Measurements from ENCODE around the gene SHKBP1. TPM values are rescaled to one million over a fixed set of nuclear protein-coding genes. Genes with fewer than 3 reads are reported as not detected.

The SHKBP1 gene
- polyA plus RNA-seq, 1 experiment = 42.5 TPM

GRCh38 chr19:40611900-40612698 lies 35.4 kb downstream of the SHKBP1 start:
- Histone ChIP-seq H3K27ac (ENCODE audit: low read depth, low read length) (no peak overlapping the region), H3K4me3 (ENCODE audit: low read depth, low read length) (no peak overlapping the region), H3K9me3 (ENCODE audit: control insufficient read depth, insufficient read depth, low read length) (peaks cover 9% of the 10 kb centered on the region; the same call in 1 of the 2 replicates), H3K27me3 (ENCODE audit: control insufficient read depth, insufficient read depth, low read length) (no peaks in the 10 kb centered on the region)
- POLR2A ChIA-PET = no interaction called here
- no peak for DNase-seq (ENCODE audit: low read depth, low spot score)
- CTCF ChIA-PET = interaction anchor here (0.5 kb wide), 1 partner anchor 23 kb away, joined by 3 read pairs; no protein-coding TSS in a partner anchor
- TF ChIP-seq CTCF (IDR thresholded peaks at IDR 0.05; ENCODE audit: low read depth, low read length) = no peak

DNA sequence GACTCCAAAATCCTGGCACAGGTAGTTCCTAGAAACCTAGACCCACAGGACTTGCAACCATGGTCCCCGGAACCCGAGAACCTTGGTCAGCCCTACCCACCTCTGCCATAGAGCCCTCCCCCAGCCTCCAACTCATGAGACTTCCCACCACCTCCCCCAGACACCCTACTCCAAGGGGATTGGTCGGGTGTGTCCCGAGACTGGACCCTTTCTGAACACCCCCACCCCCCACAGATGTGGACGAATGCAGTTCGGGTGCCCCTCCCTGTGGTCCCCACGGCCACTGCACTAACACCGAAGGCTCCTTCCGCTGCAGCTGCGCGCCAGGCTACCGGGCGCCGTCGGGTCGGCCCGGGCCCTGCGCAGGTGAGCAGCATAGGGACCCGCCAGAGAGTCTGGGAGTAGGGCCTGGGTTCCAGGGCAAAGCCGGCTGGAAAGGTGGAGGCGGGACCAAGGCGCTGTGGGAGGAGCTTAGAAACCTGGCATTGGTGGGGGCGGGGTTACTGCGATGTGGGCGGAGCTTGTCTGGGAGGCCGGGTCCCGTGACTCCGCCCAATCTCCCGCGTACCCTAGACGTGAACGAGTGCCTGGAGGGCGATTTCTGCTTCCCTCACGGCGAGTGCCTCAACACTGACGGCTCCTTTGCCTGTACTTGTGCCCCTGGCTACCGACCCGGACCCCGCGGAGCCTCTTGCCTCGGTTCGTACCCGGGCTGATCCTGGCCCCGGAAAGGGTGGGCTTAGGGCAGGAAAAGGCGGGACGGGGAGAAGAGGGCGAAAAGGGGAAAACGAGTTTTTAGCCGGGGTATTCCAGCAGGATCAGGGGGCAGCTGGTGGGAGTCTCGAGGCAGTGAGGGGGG lies 36.4 kb downstream of the SHKBP1 start:
- Histone ChIP-seq H3K4me3 (ENCODE audit: low read depth, low read length) (peak overlapping the region; percentile 88), H3K9me3 (ENCODE audit: control insufficient read depth, insufficient read depth, low read length) (peaks cover 9% of the 10 kb centered on the region; the same call in 1 of the 2 replicates), H3K27ac (ENCODE audit: low read depth, low read length) (peak overlapping the region; percentile 57), H3K27me3 (ENCODE audit: control insufficient read depth, insufficient read depth, low read length) (no peaks in the 10 kb centered on the region)
- ChIA-PET POLR2A (interaction anchor here (0.5 to 1.2 kb wide), 4 partner anchors 9 to 147 kb away, joined by 3 to 8 read pairs (median 4); partner anchors contain the start of gene BLVRB), CTCF (interaction anchor here (4.4 kb wide), 1 partner anchor 22 kb away, joined by 53 read pairs; no protein-coding TSS in a partner anchor)
- DNase-seq (ENCODE audit: low read depth, low spot score) = no peak
- no peak for TF ChIP-seq CTCF (IDR thresholded peaks at IDR 0.05; ENCODE audit: low read depth, low read length)

DNA sequence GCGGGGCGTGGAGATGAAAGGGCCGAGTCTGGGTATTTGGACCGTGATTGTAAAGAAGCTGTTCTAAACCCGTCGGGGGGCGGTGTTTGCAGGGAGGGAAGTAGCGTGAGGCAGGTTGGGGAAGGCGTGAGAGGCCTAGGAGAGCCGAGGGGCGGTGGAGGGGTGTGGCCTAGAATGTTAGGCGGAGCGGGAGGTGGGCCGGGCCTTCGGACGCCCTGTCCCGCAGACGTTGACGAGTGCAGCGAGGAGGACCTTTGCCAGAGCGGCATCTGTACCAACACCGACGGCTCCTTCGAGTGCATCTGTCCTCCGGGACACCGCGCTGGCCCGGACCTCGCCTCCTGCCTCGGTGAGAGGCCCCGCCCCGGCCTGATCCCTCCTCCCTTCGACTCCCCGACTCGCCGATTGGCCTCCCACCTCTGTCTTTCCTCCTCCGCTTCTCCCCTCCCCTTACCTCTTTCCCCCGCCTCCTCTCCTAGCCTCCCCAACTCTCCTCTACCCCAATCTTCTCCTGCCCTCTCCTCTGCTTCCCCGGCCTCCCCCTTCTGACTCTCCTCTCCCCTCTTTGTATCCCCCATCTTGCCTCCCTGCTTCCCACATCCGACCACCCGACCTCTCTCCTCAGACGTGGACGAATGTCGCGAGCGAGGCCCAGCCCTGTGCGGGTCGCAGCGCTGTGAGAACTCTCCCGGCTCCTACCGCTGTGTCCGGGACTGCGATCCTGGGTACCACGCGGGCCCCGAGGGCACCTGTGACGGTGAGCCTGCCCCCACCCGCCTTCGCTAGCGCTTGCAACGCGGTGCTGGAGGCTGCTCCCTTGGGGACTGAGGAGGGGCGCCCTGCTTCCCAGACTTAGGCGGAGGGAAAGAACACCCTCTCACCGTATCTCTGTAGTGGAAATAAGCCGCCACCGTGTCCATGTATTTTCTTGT lies 37.3 kb downstream of the SHKBP1 start:
- ChIA-PET CTCF (interaction anchor here (1.5 to 4.4 kb wide), 2 partner anchors 21 to 192 kb away, joined by 3 to 53 read pairs; no protein-coding TSS in a partner anchor), POLR2A (interaction anchor here (0.5 to 1.9 kb wide), 13 partner anchors 8 to 193 kb away, joined by 3 to 36 read pairs (median 7); partner anchors contain the start of genes BLVRB and SERTAD1)
- TF ChIP-seq CTCF (IDR thresholded peaks at IDR 0.05; ENCODE audit: low read depth, low read length) = no peak
- Histone ChIP-seq H3K27ac (ENCODE audit: low read depth, low read length) (peak overlapping the region; percentile 95), H3K27me3 (ENCODE audit: control insufficient read depth, insufficient read depth, low read length) (no peaks in the 10 kb centered on the region), H3K4me3 (ENCODE audit: low read depth, low read length) (peak overlapping the region; percentile 88), H3K9me3 (ENCODE audit: control insufficient read depth, insufficient read depth, low read length) (peaks cover 9% of the 10 kb centered on the region; the same call in 1 of the 2 replicates)
- peak; percentile 67 for DNase-seq (ENCODE audit: low read depth, low spot score)

- DNase-seq (ENCODE audit: low read depth, low spot score) = peak; percentile 96
- Histone ChIP-seq H3K4me3 (ENCODE audit: low read depth, low read length) (peak overlapping the region; percentile 88), H3K27ac (ENCODE audit: low read depth, low read length) (peak overlapping the region; percentile 95), H3K27me3 (ENCODE audit: control insufficient read depth, insufficient read depth, low read length) (no peaks in the 10 kb centered on the region), H3K9me3 (ENCODE audit: control insufficient read depth, insufficient read depth, low read length) (peaks cover 9% of the 10 kb centered on the region; the same call in 1 of the 2 replicates)
- ChIA-PET CTCF (interaction anchor here (0.5 to 4.4 kb wide), 5 partner anchors 16 to 192 kb away, joined by 3 to 53 read pairs (median 3); no protein-coding TSS in a partner anchor), POLR2A (interaction anchor here (0.5 to 1.9 kb wide), 14 partner anchors 8 to 309 kb away, joined by 3 to 36 read pairs (median 5); partner anchors contain the start of gene SERTAD1)
- no peak for TF ChIP-seq CTCF (IDR thresholded peaks at IDR 0.05; ENCODE audit: low read depth, low read length)
Observed at GRCh38 chr19:40614622-40615411, 38.1 kb downstream of the SHKBP1 start.

Measured in AG04450 (cell line).